Measurements from ENCODE around the gene MUC22. TPM values are rescaled to one million over a fixed set of nuclear protein-coding genes. Genes with fewer than 3 reads are reported as not detected.

The MUC22 gene
- total and polyA plus RNA-seq, 10 of the 15 experiments (the other 5 are each of a cell fraction or from before 2014, with no cell fraction given), result under 0.01 to 0.09 (median 0.04) TPM; not detected in 4

- SMC1A ChIA-PET (ENCODE audit: uncharacterized antibody, unreplicated experiment), result interaction anchor here (0.9 kb wide), 1 partner anchor 47 kb away, joined by 3 read pairs; no protein-coding TSS in a partner anchor
- no peak for TF ChIP-seq BRCA1 (IDR thresholded peaks at IDR 0.05; ENCODE audit: low read depth, low read length)
- no peak for TF ChIP-seq EED (IDR thresholded peaks at IDR 0.05; ENCODE audit: low read depth)
- TF ChIP-seq EZH2 (IDR thresholded peaks at IDR 0.05; ENCODE audit: borderline replicate concordance, control insufficient read depth, low read depth, low read length), result no peak
- no peak for TF ChIP-seq GABPA (IDR thresholded peaks at IDR 0.05; ENCODE audit: low read depth)
- TF ChIP-seq HCFC1 (IDR thresholded peaks at IDR 0.05; ENCODE audit: low read length), result no peak
- TF ChIP-seq CTCF (IDR thresholded peaks at IDR 0.05 in 2 of 3, conservative IDR thresholded peaks at IDR 0.05 in 1 of 3; ENCODE audit: control insufficient read depth in 2 of 3, extremely low read depth in 1 of 3, insufficient read depth in 1 of 3, low read depth in 3 of 3, low read length in 3 of 3), result no peak
- no peak for TF ChIP-seq RELA (IDR thresholded peaks at IDR 0.05; ENCODE audit: borderline replicate concordance, partially characterized antibody)
- no peak for TF ChIP-seq SUZ12 (IDR thresholded peaks at IDR 0.05; ENCODE audit: unreplicated experiment)
- no peak for TF ChIP-seq FOS (IDR thresholded peaks at IDR 0.05; ENCODE audit: borderline replicate concordance, extremely low read depth, insufficient read length)
- TF ChIP-seq SMAD5 (IDR thresholded peaks at IDR 0.05; ENCODE audit: low read depth), result no peak
- TF ChIP-seq TAF1 (IDR thresholded peaks at IDR 0.05; ENCODE audit: borderline replicate concordance, low read depth, low read length), result no peak
- TF ChIP-seq, protein P1, sequence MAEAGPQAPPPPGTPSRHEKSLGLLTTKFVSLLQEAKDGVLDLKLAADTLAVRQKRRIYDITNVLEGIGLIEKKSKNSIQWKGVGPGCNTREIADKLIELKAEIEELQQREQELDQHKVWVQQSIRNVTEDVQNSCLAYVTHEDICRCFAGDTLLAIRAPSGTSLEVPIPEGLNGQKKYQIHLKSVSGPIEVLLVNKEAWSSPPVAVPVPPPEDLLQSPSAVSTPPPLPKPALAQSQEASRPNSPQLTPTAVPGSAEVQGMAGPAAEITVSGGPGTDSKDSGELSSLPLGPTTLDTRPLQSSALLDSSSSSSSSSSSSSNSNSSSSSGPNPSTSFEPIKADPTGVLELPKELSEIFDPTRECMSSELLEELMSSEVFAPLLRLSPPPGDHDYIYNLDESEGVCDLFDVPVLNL (IDR thresholded peaks at IDR 0.05; ENCODE audit: low read depth, low read length), result no peak
- POLR2A ChIA-PET, result no interaction called here
- no peak overlapping the region for H2AFZ ChIP-seq (ENCODE audit: control insufficient read depth, low read depth, low read length)
- RAD21 ChIA-PET (ENCODE audit: unreplicated experiment), result interaction anchor here (0.8 kb wide), 1 partner anchor 27 kb away, joined by 3 read pairs; no protein-coding TSS in a partner anchor
- no peaks in the 10 kb centered on the region for H3K79me2 ChIP-seq (ENCODE audit: control insufficient read depth, insufficient read depth, low read length)
- no peak for DNase-seq (ENCODE audit: low read depth, low spot score)
- no peak overlapping the region for H3K4me2 ChIP-seq (ENCODE audit: control insufficient read depth, insufficient read depth)
- no peaks in the 10 kb centered on the region for H3K36me3 ChIP-seq (ENCODE audit: control insufficient read depth in 2 of 2, insufficient read depth in 2 of 2, low read length in 1 of 2)
- no peak for ATAC-seq
- no peak for FAIRE-seq
- in situ Hi-C loops (cut with MboI) (no loop called here), intact Hi-C loops (cut with micrococcal nuclease; ENCODE audit: unreplicated experiment) (no loop called here)
- no peak overlapping the region for H3K27ac ChIP-seq (ENCODE audit: control insufficient read depth, insufficient read depth)
- H3K9ac ChIP-seq (ENCODE audit: control insufficient read depth, insufficient read depth, low read length), result no peak overlapping the region
- 38% methylated on average over 13 of the region's 13 CpGs for WGBS (ENCODE audit: insufficient coverage, insufficient replicate concordance, low lambda C conversion rate, missing lambda C conversion rate)
- CTCF ChIA-PET, result interaction anchor here (1.0 to 1.6 kb wide), 4 partner anchors 57 to 146 kb away, joined by 3 to 6 read pairs (median 3); no protein-coding TSS in a partner anchor
- no TSS peak for BruUV-seq (replicated peaks)
- no peaks in the 10 kb centered on the region for H3K9me3 ChIP-seq (replicated peaks; ENCODE audit: control insufficient read depth, insufficient read depth, low read length)
- 0 out of 2 replicates have a peak, but pooled peaks cover 4% of the 10 kb centered on the region for H3K4me1 ChIP-seq (ENCODE audit: control insufficient read depth, insufficient read depth, low read length)
- no peaks in the 10 kb centered on the region for H4K20me1 ChIP-seq (ENCODE audit: control insufficient read depth, insufficient read depth)
- H3K4me3 ChIP-seq, result no peak overlapping the region
- H3K27me3 ChIP-seq (replicated peaks in 1 of 2; ENCODE audit: control insufficient read depth in 2 of 2, insufficient read depth in 2 of 2, low read length in 1 of 2), result peaks cover 0 to 2% of the 10 kb centered on the region in 2 experiments; a peak in 3 of 4 replicates
Measured at GRCh38 chr6:30981942-30982772, 28.1 kb upstream of the MUC22 start.

Data from GM12878 (cell line).